A549 (cell line): ENCODE results near the gene NDUFB10. TPM values are rescaled to one million over a fixed set of nuclear protein-coding genes. Genes with fewer than 3 reads are reported as not detected.
A peak's percentile ranks its signal among the peaks of the same experiment; 100 is the strongest.

Experiments used
- ATAC-seq, 2 experiments: fragments of 200-7000 bp in 1 of 2; fragments of >200 bp in 1 of 2; cut with Nextera tagmentation in 1 of 2; cut with Tn5 transposase in 1 of 2; 3 replicates each; pipeline versions ENCODE4 v1.8.0 to v1.9.1; 2018 to 2020; ENCODE audit warnings: mild to moderate bottlenecking in 1 of 2, moderate library complexity in 1 of 2
- CTCF ChIA-PET: fragments of 300-600 bp; sonication (Branson Sonifier 250); formaldehyde crosslinking; extraction: SDS; loops from one replicate; lab custom pipeline; 2021; ENCODE audit warnings: antibody characterized with exemption, inconsistent platforms; lab: Yijun Ruan, JAX
- POLR2A ChIA-PET: fragments of 350-600 bp; formaldehyde crosslinking; extraction: SDS; loops from one replicate; lab custom pipeline; 2021; ENCODE audit warnings: antibody characterized with exemption, inconsistent platforms; lab: Yijun Ruan, JAX
- DNase-seq, 2 experiments: peaks; one replicate each; pipeline versions ENCODE4 v3.0.0 to v3.0.0-alpha.2; 2011 to 2016; ENCODE audit warnings: low read depth in 1 of 2, low spot score in 1 of 2
- FAIRE-seq: peaks from 2 replicates; lab custom pipeline; 2011; peaks lifted over from hg19 to GRCh38; lab: Jason Lieb, UNC
- H3K27ac ChIP-seq, 2 experiments: fragments of >200 bp; sonication (Bioruptor Twin); formaldehyde crosslinking; 3 replicates each; pipeline ENCODE4 v1.5.1; 2016 to 2017
- H3K4me1 ChIP-seq: fragments of >200 bp; sonication (Bioruptor Twin); formaldehyde crosslinking; 3 replicates; pipeline ENCODE4 v1.6.1; 2016
- H3K4me2 ChIP-seq: fragments of >200 bp; sonication (Bioruptor Twin); formaldehyde crosslinking; 3 replicates; pipeline ENCODE4 v1.6.1; 2016
- H3K4me3 ChIP-seq: fragments of >200 bp; sonication (Bioruptor Twin); formaldehyde crosslinking; 3 replicates; pipeline ENCODE4 v1.5.1; 2016
- H3K9me3 ChIP-seq: fragments of >200 bp; sonication (Bioruptor Twin); formaldehyde crosslinking; 3 replicates; pipeline ENCODE4 v1.6.1; 2016
- CHD4 ChIP-seq: fragments of 200-600 bp; sonication (generic); IDR thresholded peaks from 2 replicates; pipeline ENCODE4 v1.6.1; 2016; ENCODE audit warnings: antibody characterized with exemption, mild to moderate bottlenecking, borderline replicate concordance
- E2F6 ChIP-seq: IDR thresholded peaks from 2 replicates; pipeline ENCODE4 v1.6.1; 2012; ENCODE audit warnings: low read depth, borderline replicate concordance
- EHF ChIP-seq: fragments of 250-450 bp; sonication (Bioruptor Pico); IDR thresholded peaks from 2 replicates; pipeline ENCODE4 v1.5.0; 2020; ENCODE audit warnings: mild to moderate bottlenecking
- GATA3 ChIP-seq: IDR thresholded peaks from 2 replicates; pipeline ENCODE4 v1.6.1; 2012; ENCODE audit warnings: borderline replicate concordance
- HDAC2 ChIP-seq: fragments of 200-600 bp; sonication (generic); IDR thresholded peaks from 2 replicates; pipeline ENCODE4 v1.6.1; 2016
- HES2 ChIP-seq: fragments of >200 bp; sonication (Bioruptor Twin); formaldehyde crosslinking; IDR thresholded peaks from 2 replicates; pipeline ENCODE4 v1.6.1; 2016
- HEYL ChIP-seq: fragments of 250-450 bp; sonication (Bioruptor Pico); IDR thresholded peaks from 2 replicates; pipeline ENCODE4 v1.8.0; 2021; ENCODE audit warnings: mild to moderate bottlenecking, moderate library complexity
- HMGXB4 ChIP-seq: fragments of 250-450 bp; sonication (Bioruptor Pico); IDR thresholded peaks from 2 replicates; pipeline ENCODE4 v1.5.0; 2021; ENCODE audit warnings: mild to moderate bottlenecking, moderate library complexity, borderline replicate concordance
- HOXB13 ChIP-seq: fragments of 250-450 bp; sonication (Bioruptor Pico); IDR thresholded peaks from 2 replicates; pipeline ENCODE4 v1.5.0; 2020; ENCODE audit warnings: low read depth, mild to moderate bottlenecking, moderate library complexity
- HOXB5 ChIP-seq: fragments of 250-450 bp; sonication (Bioruptor Pico); IDR thresholded peaks from 2 replicates; pipeline ENCODE4 v1.5.0; 2020; ENCODE audit warnings: mild to moderate bottlenecking, moderate library complexity
- JUN ChIP-seq, 2 experiments: fragments of >200 bp; sonication (Bioruptor Twin); formaldehyde crosslinking; IDR thresholded peaks; 2 replicates in 1 of 2; 3 replicates in 1 of 2; pipeline ENCODE4 v1.6.1; 2016 to 2017
- JUNB ChIP-seq: fragments of >200 bp; sonication (Bioruptor Twin); formaldehyde crosslinking; IDR thresholded peaks from 2 replicates; pipeline ENCODE4 v1.6.1; 2016
- KDM1A ChIP-seq: fragments of 200-600 bp; sonication (generic); IDR thresholded peaks from 2 replicates; pipeline ENCODE4 v1.6.1; 2016; ENCODE audit warnings: low read depth, mild to moderate bottlenecking
- KDM5A ChIP-seq: fragments of 200-600 bp; sonication (generic); IDR thresholded peaks from 2 replicates; pipeline ENCODE4 v1.6.1; 2016; ENCODE audit warnings: antibody characterized with exemption, mild to moderate bottlenecking
- MAFK ChIP-seq: fragments of 450-650 bp; IDR thresholded peaks from 2 replicates; pipeline ENCODE4 v1.6.1; 2014; ENCODE audit not compliant: partially characterized antibody
- MAZ ChIP-seq: fragments of 150-350 bp; IDR thresholded peaks from 2 replicates; pipeline ENCODE4 v1.6.1; 2014; ENCODE audit warnings: antibody characterized with exemption, low read depth, low read length, borderline replicate concordance
- MYC ChIP-seq: IDR thresholded peaks from 2 replicates; pipeline ENCODE4 v1.6.1; 2012; ENCODE audit warnings: mild to moderate bottlenecking, inconsistent platforms, low read length, improper control_type of control experiment, borderline replicate concordance
- PHF8 ChIP-seq: fragments of 200-600 bp; sonication (generic); IDR thresholded peaks from 2 replicates; pipeline ENCODE4 v1.6.1; 2016; ENCODE audit warnings: low read depth, mild to moderate bottlenecking, antibody characterized with exemption, moderate library complexity, borderline replicate concordance
- POLR2A ChIP-seq: IDR thresholded peaks from 2 replicates; pipeline ENCODE4 v1.6.1; 2012; ENCODE audit warnings: mild to moderate bottlenecking, low read length
- RAD21 ChIP-seq, 2 experiments: fragments of >200 bp in 1 of 2; sonication (Bioruptor Twin) in 1 of 2; formaldehyde crosslinking in 1 of 2; IDR thresholded peaks in 1 of 2; conservative IDR thresholded peaks in 1 of 2; 2 replicates in 1 of 2; 3 replicates in 1 of 2; pipeline ENCODE4 v1.6.1; 2012 to 2018; ENCODE audit warnings: inconsistent platforms in 1 of 2
- RCOR1 ChIP-seq: fragments of 150-350 bp; IDR thresholded peaks from 2 replicates; pipeline ENCODE4 v1.6.1; 2014; ENCODE audit warnings: antibody characterized with exemption, low read length, low read depth
- REST ChIP-seq: fragments of 200-600 bp; sonication (generic); IDR thresholded peaks from 2 replicates; pipeline ENCODE4 v1.6.1; 2016; ENCODE audit warnings: antibody characterized with exemption, mild to moderate bottlenecking, moderate library complexity
- RNF2 ChIP-seq: fragments of 200-600 bp; sonication (generic); IDR thresholded peaks from 2 replicates; pipeline ENCODE4 v1.6.1; 2016; ENCODE audit warnings: low read depth, mild to moderate bottlenecking, antibody characterized with exemption, moderate library complexity, borderline replicate concordance
- SMC3 ChIP-seq: fragments of >200 bp; sonication (Bioruptor Twin); formaldehyde crosslinking; IDR thresholded peaks from 3 replicates; pipeline ENCODE4 v1.6.1; 2018; ENCODE audit warnings: inconsistent platforms
- SREBF2 ChIP-seq: fragments of 450-650 bp; IDR thresholded peaks from 2 replicates; pipeline ENCODE4 v1.6.1; 2014; ENCODE audit warnings: mild to moderate bottlenecking, moderate library complexity
- TFCP2L1 ChIP-seq: fragments of 250-450 bp; sonication (Bioruptor Pico); IDR thresholded peaks from 2 replicates; pipeline ENCODE4 v1.5.0; 2021; ENCODE audit warnings: mild to moderate bottlenecking
- TP53 ChIP-seq: fragments of 250-450 bp; sonication (Bioruptor Pico); IDR thresholded peaks from 2 replicates; pipeline ENCODE4 v1.5.0; 2021; ENCODE audit warnings: mild to moderate bottlenecking, moderate library complexity
- ZFP36 ChIP-seq: fragments of 450-650 bp; IDR thresholded peaks from 2 replicates; pipeline ENCODE4 v1.6.1; 2014; ENCODE audit warnings: borderline replicate concordance; ENCODE audit not compliant: partially characterized antibody
- WGBS: methylation state at CpG from one replicate; pipeline ENCODE4 v1.1.6; 2017; ENCODE audit errors: missing lambda C conversion rate; 5-methylcytosine and 5-hydroxymethylcytosine counted together
- polyA plus RNA-seq, 4 experiments: library from polyadenylated mRNA; depleted of rRNA in 3 of 4; stranded (reverse); fragments of >200 nt; fragmentation: RNase III in 1 of 4; extraction: RNeasy Plus Mini Kit Qiagen cat#74134 plus additional on column Dnase treatment in 1 of 4; gene quantifications; 2 replicates in 3 of 4; 3 replicates in 1 of 4; pipeline ENCODE4 v1.2.3, GENCODE V29; 2011 to 2017
- TF ChIP-seq, protein P1 (sequence below): fragments of >200 bp; sonication (Bioruptor Twin); formaldehyde crosslinking; IDR thresholded peaks from 3 replicates; pipeline ENCODE4 v1.6.1; 2016
- TF ChIP-seq, protein P2 (sequence below): IDR thresholded peaks from 2 replicates; pipeline ENCODE4 v1.6.1; 2012
- TF ChIP-seq, protein P3 (sequence below): fragments of >200 bp; sonication (Bioruptor Twin); formaldehyde crosslinking; IDR thresholded peaks from 3 replicates; pipeline ENCODE4 v1.5.1; 2016

NDUFB10 gene
- polyA plus RNA-seq, 2 of the 4 experiments (the other 2 are of a cell fraction), result 198 to 389 TPM

DNA sequence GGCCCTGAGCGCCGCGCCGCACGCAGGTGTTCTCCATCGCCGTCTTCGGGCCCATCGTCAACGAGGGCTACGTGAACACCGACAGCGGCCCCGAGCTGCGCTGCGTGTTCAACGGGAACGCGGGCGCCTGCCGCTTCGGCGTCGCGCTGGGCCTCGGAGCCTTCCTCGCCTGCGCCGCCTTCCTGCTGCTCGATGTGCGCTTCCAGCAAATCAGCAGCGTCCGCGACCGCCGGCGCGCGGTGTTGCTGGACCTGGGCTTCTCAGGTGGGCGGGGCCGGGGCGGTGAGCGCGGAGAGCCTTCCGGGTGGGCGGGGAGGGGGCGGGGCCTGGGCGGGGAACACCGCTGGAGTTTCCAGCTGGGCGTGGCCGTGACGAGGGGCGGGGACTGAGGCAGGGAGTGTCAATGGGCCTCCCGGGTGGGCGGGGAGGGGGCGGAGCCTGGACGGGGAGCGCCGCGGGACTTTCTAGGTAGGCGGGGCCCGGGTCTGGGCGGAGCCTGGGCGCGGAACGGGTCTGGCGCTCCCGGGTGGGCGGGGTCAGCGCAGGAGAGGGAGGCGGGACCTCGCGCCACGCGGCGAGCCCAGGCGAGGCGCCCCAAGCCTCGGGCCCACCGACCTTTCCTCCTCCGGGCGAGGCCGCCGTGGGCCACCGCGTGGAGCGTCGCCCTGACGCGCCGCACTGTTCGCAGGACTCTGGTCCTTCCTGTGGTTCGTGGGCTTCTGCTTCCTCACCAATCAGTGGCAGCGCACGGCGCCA is 32.8 kb downstream of the NDUFB10 start:
- Histone ChIP-seq H3K4me2 (peak overlapping the region; percentile 79), H3K4me3 (peak overlapping the region; percentile 10; the same call in 1 of the 3 replicates), H3K9me3 (no peaks in the 10 kb centered on the region), H3K27ac (peak overlapping the region; percentile 51 to 76), H3K4me1 (peaks cover 75% of the 10 kb centered on the region)
- 72% methylated on average over 41 of the region's 96 CpGs for WGBS
- FAIRE-seq (no peak), ATAC-seq (peak; percentile 40 to 75), DNase-seq (peak; percentile 73 to 92)
- CTCF ChIA-PET, result interaction anchor here (0.7 to 19.7 kb wide), 3 partner anchors 12 to 40 kb away, joined by 3 to 196 read pairs (median 3); partner anchors contain the start of gene ZNF598
- POLR2A ChIA-PET, result interaction anchor here (0.6 to 1.6 kb wide), 4 partner anchors 10 to 661 kb away, joined by 3 to 7 read pairs (median 5); partner anchors contain the start of genes RPS2 and TRAF7
- peak; percentile 79 for TF ChIP-seq EHF (CRISPR knock-in tag)
- TF ChIP-seq MYC, result no peak
- no peak for TF ChIP-seq GATA3
- no peak for TF ChIP-seq ZFP36
- no peak for TF ChIP-seq MAZ
- TF ChIP-seq, protein P1, sequence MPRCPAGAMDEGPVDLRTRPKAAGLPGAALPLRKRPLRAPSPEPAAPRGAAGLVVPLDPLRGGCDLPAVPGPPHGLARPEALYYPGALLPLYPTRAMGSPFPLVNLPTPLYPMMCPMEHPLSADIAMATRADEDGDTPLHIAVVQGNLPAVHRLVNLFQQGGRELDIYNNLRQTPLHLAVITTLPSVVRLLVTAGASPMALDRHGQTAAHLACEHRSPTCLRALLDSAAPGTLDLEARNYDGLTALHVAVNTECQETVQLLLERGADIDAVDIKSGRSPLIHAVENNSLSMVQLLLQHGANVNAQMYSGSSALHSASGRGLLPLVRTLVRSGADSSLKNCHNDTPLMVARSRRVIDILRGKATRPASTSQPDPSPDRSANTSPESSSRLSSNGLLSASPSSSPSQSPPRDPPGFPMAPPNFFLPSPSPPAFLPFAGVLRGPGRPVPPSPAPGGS, result no peak
- no peak for TF ChIP-seq SREBF2
- TF ChIP-seq HMGXB4 (CRISPR knock-in tag), result no peak
- no peak for TF ChIP-seq RCOR1
- no peak for TF ChIP-seq RAD21 (conservative IDR thresholded peaks at IDR 0.05 in 1 of 2, IDR thresholded peaks at IDR 0.05 in 1 of 2)
- TF ChIP-seq TFCP2L1 (CRISPR knock-in tag), result no peak
- TF ChIP-seq TP53 (CRISPR knock-in tag), result peak; percentile 73; the same call in 1 of the 2 replicates
- peak; percentile 76; the same call in 1 of the 2 replicates for TF ChIP-seq HOXB5 (CRISPR knock-in tag)
- no peak for TF ChIP-seq HES2
- no peak for TF ChIP-seq HDAC2
- no peak for TF ChIP-seq CHD4
- peak; percentile 86 for TF ChIP-seq E2F6
- no peak; the same call in 1 of the 2 replicates for TF ChIP-seq POLR2A
- peak; percentile 33; the same call in 1 of the 2 replicates for TF ChIP-seq HEYL
- TF ChIP-seq, protein P2, sequence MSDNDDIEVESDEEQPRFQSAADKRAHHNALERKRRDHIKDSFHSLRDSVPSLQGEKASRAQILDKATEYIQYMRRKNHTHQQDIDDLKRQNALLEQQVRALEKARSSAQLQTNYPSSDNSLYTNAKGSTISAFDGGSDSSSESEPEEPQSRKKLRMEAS, result peak; percentile 85
- TF ChIP-seq PHF8, result no peak
- TF ChIP-seq SMC3, result no peak
- no peak for TF ChIP-seq KDM1A
- no peak for TF ChIP-seq RNF2
- TF ChIP-seq MAFK, result no peak
- no peak for TF ChIP-seq JUN (IDR thresholded peaks at IDR 0.05)
- TF ChIP-seq REST, result no peak
- TF ChIP-seq KDM5A, result no peak
- TF ChIP-seq JUNB, result no peak
- TF ChIP-seq HOXB13 (CRISPR knock-in tag), result peak; percentile 63; the same call in 1 of the 2 replicates
- TF ChIP-seq, protein P3, sequence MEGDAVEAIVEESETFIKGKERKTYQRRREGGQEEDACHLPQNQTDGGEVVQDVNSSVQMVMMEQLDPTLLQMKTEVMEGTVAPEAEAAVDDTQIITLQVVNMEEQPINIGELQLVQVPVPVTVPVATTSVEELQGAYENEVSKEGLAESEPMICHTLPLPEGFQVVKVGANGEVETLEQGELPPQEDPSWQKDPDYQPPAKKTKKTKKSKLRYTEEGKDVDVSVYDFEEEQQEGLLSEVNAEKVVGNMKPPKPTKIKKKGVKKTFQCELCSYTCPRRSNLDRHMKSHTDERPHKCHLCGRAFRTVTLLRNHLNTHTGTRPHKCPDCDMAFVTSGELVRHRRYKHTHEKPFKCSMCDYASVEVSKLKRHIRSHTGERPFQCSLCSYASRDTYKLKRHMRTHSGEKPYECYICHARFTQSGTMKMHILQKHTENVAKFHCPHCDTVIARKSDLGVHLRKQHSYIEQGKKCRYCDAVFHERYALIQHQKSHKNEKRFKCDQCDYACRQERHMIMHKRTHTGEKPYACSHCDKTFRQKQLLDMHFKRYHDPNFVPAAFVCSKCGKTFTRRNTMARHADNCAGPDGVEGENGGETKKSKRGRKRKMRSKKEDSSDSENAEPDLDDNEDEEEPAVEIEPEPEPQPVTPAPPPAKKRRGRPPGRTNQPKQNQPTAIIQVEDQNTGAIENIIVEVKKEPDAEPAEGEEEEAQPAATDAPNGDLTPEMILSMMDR, result no peak
